Measurements from ENCODE around the gene SPEN. TPM values are rescaled to one million over a fixed set of nuclear protein-coding genes. Genes with fewer than 3 reads are reported as not detected.

The SPEN gene
- polyA plus RNA-seq, 1 of the 3 experiments (the other 2 are of a cell fraction), result 6.1 TPM

DNA sequence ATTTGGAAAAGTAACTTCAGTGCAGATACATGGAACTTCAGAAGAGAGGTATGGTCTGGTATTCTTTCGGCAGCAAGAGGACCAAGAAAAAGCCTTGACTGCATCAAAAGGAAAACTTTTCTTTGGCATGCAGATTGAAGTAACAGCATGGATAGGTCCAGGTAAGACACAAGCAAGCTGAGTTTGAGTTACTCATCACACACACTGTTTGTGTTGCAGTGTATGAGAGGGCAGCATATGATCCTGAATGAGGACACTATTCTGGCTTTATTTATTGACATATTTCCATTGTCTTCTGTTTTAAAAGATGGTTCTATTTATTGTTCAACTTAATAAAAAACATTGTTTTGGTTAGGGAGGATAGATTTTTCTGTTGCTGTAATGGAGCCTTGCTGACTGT, 63.6 kb downstream of the SPEN start:
- Histone ChIP-seq H3F3A (replicated peaks; ENCODE audit: insufficient read depth) (peaks cover 11% of the 10 kb centered on the region), H2AFZ (ENCODE audit: low read depth) (no peak overlapping the region), H3K4me1 (ENCODE audit: control insufficient read depth in 1 of 2, insufficient read depth in 2 of 2, low read depth in 1 of 2, low read length in 1 of 2) (peaks cover 0 to 4% of the 10 kb centered on the region in 2 experiments; a peak in 1 of 4 replicates), H3K4me3 (ENCODE audit: low read depth in 2 of 2, low read length in 1 of 2) (no peak overlapping the region), H3K9ac (no peak overlapping the region), H3K4me2 (no peak overlapping the region), H3K9me2 (no peaks in the 10 kb centered on the region), H3K79me2 (ENCODE audit: insufficient read depth) (peaks cover 99% of the 10 kb centered on the region), H3K27ac (ENCODE audit: low read depth in 2 of 2, low read length in 1 of 2) (no peak overlapping the region), H3K9me3 (no peaks in the 10 kb centered on the region), H4K20me1 (ENCODE audit: insufficient read depth) (peaks cover 7% of the 10 kb centered on the region; the same call in 1 of the 2 replicates), H3K27me3 (ENCODE audit: insufficient read depth) (no peaks in the 10 kb centered on the region), H3K36me3 (replicated peaks in 1 of 2; ENCODE audit: control insufficient read depth in 1 of 2, insufficient read depth in 2 of 2, low read length in 1 of 2) (peaks cover 34 to 71% of the 10 kb centered on the region in 2 experiments)
- 93% methylated on average over 1 of the region's 1 CpG for WGBS (ENCODE audit: low lambda C conversion rate)
- CTCF ChIA-PET, result interaction anchor here (1.1 to 1.6 kb wide), 2 partner anchors 14 to 41 kb away, joined by 3 read pairs; no protein-coding TSS in a partner anchor
- TF ChIP-seq GATA2 (CRISPR knock-in tag; IDR thresholded peaks at IDR 0.05), result no peak
- TF ChIP-seq SMC3 (IDR thresholded peaks at IDR 0.05; ENCODE audit: low read depth, low read length), result no peak
- no peak for TF ChIP-seq YY1 (IDR thresholded peaks at IDR 0.05; ENCODE audit: low read depth)
- TF ChIP-seq SIN3A (IDR thresholded peaks at IDR 0.05; ENCODE audit: borderline replicate concordance, low read depth, low read length), result no peak
- TF ChIP-seq EZH2phosphoT487 (IDR thresholded peaks at IDR 0.05; ENCODE audit: borderline replicate concordance, low read depth), result no peak
- TF ChIP-seq, protein P1, sequence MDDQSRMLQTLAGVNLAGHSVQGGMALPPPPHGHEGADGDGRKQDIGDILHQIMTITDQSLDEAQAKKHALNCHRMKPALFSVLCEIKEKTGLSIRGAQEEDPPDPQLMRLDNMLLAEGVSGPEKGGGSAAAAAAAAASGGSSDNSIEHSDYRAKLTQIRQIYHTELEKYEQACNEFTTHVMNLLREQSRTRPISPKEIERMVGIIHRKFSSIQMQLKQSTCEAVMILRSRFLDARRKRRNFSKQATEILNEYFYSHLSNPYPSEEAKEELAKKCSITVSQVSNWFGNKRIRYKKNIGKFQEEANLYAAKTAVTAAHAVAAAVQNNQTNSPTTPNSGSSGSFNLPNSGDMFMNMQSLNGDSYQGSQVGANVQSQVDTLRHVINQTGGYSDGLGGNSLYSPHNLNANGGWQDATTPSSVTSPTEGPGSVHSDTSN (IDR thresholded peaks at IDR 0.05), result no peak
- TF ChIP-seq, protein P2, sequence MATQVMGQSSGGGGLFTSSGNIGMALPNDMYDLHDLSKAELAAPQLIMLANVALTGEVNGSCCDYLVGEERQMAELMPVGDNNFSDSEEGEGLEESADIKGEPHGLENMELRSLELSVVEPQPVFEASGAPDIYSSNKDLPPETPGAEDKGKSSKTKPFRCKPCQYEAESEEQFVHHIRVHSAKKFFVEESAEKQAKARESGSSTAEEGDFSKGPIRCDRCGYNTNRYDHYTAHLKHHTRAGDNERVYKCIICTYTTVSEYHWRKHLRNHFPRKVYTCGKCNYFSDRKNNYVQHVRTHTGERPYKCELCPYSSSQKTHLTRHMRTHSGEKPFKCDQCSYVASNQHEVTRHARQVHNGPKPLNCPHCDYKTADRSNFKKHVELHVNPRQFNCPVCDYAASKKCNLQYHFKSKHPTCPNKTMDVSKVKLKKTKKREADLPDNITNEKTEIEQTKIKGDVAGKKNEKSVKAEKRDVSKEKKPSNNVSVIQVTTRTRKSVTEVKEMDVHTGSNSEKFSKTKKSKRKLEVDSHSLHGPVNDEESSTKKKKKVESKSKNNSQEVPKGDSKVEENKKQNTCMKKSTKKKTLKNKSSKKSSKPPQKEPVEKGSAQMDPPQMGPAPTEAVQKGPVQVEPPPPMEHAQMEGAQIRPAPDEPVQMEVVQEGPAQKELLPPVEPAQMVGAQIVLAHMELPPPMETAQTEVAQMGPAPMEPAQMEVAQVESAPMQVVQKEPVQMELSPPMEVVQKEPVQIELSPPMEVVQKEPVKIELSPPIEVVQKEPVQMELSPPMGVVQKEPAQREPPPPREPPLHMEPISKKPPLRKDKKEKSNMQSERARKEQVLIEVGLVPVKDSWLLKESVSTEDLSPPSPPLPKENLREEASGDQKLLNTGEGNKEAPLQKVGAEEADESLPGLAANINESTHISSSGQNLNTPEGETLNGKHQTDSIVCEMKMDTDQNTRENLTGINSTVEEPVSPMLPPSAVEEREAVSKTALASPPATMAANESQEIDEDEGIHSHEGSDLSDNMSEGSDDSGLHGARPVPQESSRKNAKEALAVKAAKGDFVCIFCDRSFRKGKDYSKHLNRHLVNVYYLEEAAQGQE (IDR thresholded peaks at IDR 0.05; ENCODE audit: low read depth, low read length), result no peak
- TF ChIP-seq ELF1 (IDR thresholded peaks at IDR 0.05), result no peak
- TF ChIP-seq, protein P3, sequence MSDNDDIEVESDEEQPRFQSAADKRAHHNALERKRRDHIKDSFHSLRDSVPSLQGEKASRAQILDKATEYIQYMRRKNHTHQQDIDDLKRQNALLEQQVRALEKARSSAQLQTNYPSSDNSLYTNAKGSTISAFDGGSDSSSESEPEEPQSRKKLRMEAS (IDR thresholded peaks at IDR 0.05; ENCODE audit: low read depth), result no peak
- TF ChIP-seq, protein P4, sequence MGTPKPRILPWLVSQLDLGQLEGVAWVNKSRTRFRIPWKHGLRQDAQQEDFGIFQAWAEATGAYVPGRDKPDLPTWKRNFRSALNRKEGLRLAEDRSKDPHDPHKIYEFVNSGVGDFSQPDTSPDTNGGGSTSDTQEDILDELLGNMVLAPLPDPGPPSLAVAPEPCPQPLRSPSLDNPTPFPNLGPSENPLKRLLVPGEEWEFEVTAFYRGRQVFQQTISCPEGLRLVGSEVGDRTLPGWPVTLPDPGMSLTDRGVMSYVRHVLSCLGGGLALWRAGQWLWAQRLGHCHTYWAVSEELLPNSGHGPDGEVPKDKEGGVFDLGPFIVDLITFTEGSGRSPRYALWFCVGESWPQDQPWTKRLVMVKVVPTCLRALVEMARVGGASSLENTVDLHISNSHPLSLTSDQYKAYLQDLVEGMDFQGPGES (IDR thresholded peaks at IDR 0.05; ENCODE audit: low read depth, low read length), result no peak
- no peak for TF ChIP-seq MXI1 (IDR thresholded peaks at IDR 0.05; ENCODE audit: low read depth, low read length)
- TF ChIP-seq RCOR1 (IDR thresholded peaks at IDR 0.05; ENCODE audit: low read length), result no peak
- no peak for TF ChIP-seq RAD21 (IDR thresholded peaks at IDR 0.05; ENCODE audit: low read length)
- TF ChIP-seq, protein P5, sequence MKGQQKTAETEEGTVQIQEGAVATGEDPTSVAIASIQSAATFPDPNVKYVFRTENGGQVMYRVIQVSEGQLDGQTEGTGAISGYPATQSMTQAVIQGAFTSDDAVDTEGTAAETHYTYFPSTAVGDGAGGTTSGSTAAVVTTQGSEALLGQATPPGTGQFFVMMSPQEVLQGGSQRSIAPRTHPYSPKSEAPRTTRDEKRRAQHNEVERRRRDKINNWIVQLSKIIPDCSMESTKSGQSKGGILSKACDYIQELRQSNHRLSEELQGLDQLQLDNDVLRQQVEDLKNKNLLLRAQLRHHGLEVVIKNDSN (IDR thresholded peaks at IDR 0.05; ENCODE audit: borderline replicate concordance, low read depth), result no peak
- TF ChIP-seq TCF12 (IDR thresholded peaks at IDR 0.05), result no peak
- TF ChIP-seq TAF1 (IDR thresholded peaks at IDR 0.05; ENCODE audit: borderline replicate concordance, low read depth, low read length), result no peak
- TF ChIP-seq POLR2AphosphoS5 (IDR thresholded peaks at IDR 0.05; ENCODE audit: low read depth, low read length), result no peak
- POLR2A ChIA-PET, result no interaction called here
- DNase-seq, result no peak
